Measurements from ENCODE around the gene WNT3A.

Gene WNT3A

DNA sequence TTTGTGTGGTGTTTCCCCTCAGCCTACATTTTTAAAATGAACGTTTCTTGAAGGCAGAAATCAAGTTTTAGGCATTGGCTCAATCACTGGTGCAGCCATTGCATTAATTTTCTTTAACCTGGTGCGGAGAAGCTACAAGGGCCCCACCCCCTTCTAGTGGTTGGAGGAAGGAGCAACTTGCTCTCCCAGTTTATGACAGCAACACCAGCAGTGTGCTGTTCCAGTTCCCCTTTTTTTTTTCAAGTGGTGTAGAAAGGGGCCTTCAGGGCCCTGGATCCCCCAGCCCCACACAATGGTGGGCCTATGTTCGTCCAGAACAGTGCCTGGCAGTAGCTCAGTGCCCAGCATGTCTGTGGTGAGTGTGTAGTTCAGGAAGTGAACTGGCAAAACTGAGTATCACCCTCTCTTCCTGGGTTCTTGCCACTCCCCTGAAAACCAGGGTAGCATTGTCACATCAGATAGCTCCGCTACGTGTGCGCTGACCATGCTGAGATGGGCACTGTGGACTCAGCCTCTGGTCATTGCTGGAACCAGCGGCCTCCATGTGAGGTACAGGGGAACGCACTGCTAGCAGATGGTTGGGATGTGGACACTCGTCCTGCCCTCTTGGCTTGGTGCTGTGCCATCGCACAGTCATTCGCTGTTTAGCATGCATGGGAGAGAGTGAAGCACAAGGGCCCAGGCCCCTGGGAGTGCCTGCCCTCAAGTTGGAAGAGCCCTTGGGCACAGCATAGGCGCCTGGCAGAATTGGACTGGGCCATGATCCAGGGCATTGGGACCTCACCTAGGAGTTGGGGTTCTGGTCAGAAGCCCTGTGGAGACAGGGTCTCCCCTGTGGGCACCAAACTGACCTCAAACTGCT, 83.0 kb downstream of the WNT3A start:
- H3K27ac ChIP-seq, result peak overlapping the region; percentile 83
- no peak for TF ChIP-seq ZFX (IDR thresholded peaks at IDR 0.05)
- TF ChIP-seq, protein P1, sequence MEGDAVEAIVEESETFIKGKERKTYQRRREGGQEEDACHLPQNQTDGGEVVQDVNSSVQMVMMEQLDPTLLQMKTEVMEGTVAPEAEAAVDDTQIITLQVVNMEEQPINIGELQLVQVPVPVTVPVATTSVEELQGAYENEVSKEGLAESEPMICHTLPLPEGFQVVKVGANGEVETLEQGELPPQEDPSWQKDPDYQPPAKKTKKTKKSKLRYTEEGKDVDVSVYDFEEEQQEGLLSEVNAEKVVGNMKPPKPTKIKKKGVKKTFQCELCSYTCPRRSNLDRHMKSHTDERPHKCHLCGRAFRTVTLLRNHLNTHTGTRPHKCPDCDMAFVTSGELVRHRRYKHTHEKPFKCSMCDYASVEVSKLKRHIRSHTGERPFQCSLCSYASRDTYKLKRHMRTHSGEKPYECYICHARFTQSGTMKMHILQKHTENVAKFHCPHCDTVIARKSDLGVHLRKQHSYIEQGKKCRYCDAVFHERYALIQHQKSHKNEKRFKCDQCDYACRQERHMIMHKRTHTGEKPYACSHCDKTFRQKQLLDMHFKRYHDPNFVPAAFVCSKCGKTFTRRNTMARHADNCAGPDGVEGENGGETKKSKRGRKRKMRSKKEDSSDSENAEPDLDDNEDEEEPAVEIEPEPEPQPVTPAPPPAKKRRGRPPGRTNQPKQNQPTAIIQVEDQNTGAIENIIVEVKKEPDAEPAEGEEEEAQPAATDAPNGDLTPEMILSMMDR (conservative IDR thresholded peaks at IDR 0.05), result no peak

DNA sequence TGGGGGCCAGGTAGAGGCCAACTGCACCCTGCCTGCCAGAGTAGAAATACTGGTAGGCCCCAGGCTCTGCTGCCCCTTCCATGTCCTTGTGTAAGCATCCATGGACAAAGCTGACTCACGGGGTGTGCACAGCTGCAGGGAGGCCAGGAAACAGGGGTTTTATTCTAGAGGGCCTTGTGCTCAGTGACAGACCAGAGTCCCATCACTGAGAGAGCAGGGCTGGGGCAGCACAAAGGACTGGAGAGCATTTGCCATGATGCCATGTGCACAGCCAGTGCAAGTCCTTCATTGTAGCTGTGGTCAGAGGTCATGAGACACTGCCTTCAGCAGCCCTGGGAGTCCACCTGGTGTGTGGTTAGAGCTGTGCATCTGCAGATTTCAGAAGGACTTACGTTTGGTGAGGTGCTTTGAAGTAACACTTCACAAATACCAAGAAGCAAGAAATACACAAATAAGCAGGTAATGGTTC, 83.8 kb downstream of the WNT3A start:
- H3K27ac ChIP-seq, result peak overlapping the region; percentile 83
- TF ChIP-seq, protein P1 (conservative IDR thresholded peaks at IDR 0.05), result no peak
- no peak for TF ChIP-seq ZFX (IDR thresholded peaks at IDR 0.05)

DNA sequence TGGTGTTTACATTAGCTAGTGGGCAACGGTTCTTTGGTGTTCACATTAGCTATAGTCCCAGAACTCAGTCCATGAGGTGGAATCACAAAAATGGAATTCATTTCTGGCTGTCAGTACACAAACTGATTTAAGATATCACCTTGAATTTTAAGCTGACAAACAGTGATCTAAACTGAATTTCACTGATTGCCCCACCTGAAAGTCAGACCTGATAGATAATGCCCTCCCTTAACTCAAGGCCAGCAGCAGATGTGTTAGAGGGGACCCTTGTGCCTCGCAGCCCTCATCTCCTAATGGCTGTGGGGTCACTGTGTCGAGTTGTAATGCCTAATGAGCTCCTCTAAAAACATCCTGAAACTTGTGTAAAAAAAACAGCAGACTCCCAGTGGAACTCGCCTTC, 84.3 kb downstream of the WNT3A start:
- H3K27ac ChIP-seq, result peak overlapping the region; percentile 83

DNA sequence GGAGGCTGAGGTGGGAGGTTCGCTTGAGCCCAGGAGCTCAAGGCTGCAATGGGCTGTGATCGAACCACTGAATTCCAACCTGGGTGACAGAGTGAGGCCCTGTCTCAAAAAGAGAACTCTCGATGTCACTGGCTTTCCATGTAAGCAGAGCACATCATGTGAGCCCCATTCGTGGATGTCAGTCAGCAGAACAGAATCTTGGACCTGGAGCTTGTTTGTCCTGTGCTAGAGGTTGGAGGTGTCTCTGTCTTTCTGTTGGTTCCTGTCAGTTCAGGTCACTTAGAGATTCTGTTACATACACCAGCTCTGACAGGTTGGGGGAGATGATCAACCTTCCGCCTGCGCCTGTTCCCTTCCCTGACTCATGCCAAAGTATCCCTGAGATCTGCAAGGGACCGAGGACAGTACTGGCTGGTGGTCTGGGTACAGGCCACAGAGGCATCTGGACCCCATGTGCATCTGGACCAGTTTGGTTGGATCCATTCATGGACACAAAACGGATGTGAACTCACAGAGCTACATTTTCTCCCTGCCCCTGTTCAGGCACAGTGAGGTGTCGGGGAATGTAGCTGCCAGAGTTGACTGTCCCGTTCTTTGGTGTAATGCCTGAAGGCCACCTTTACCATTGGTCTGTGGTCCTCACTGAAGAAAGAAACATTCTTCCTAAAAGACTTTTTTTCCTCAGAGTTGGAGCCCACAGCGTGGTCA, 85.7 kb downstream of the WNT3A start:
- TF ChIP-seq, protein P1 (conservative IDR thresholded peaks at IDR 0.05), result no peak
- TF ChIP-seq ZFX (IDR thresholded peaks at IDR 0.05), result no peak

More for the DNA sequence above, 84.3 kb downstream of the WNT3A start:
- no peak for TF ChIP-seq ZFX (IDR thresholded peaks at IDR 0.05)
- TF ChIP-seq, protein P1 (conservative IDR thresholded peaks at IDR 0.05), result no peak

DNA sequence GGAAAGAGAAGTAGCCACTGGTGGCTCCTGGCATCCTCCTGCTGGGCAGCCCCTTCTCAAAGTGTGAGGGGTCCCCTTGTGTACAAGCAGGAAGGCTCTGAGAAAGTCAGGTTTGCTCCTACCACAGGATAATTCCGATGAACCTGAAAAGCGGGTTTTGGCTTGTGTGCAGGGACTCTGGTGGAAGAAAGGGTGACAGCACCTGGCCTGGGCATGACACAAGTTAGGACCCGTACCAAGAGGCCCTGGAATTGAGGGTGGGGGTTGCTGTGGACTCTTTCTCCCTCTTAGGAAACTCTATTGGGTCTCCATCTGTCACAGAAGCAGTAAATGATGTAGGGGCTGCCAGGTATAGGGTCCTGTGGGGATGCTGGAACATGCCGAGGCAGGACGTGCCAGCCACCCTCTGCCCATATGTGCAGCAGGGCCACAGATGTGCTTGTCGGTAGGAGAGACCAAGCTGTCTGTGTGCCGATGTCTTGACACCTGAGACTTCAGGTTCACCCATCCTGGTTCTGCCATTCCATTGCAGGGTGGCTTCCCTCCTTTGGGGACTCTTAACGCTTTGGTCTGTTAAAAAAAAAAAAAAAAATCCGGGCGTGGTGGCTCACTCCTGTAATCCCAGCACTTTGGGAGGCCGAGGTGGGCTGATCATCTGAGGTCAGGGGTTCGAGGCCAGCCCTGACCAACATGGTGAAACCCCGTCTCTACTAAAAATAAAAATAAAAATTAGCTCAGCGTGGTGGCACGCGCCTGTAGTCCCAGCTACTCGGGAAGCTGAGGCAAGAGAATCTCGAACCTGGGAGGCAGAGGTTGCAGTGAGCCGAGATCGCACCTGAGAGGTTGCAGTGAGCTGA, 86.5 kb downstream of the WNT3A start:
- TF ChIP-seq, protein P1 (conservative IDR thresholded peaks at IDR 0.05), result no peak
- no peak for TF ChIP-seq ZFX (IDR thresholded peaks at IDR 0.05)

More for the DNA sequence above, 85.7 kb downstream of the WNT3A start:
- peak overlapping the region; percentile 83 for H3K27ac ChIP-seq

DNA sequence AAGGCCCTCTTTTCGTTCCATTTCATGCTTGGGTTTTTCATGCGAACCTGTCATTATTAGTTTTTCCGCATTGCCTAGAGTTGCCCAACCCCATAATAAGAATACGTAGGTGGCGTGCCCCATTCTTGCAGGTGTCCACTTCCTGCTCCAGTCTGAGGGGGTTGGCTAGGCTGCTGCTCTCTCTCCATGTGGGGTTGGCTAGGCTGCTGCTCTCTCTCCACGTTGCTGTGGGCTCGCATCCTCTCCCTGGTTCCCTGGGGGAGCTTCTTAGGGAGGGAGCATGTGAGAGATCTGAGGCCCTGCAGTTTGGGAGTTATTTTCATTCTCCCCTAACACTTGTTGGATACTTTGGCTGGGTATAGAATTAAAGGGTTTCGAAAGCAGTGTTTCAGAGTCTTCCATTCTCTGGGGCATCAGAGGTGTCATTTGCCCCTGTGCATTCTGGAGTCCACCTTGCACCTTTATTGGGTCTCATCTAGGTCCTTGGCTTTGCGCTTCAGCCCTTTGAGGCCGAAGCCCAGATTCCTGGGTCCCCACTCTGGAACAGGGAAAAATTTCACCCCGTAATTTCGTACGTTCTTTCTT, 87.7 kb downstream of the WNT3A start:
- TF ChIP-seq ZFX (IDR thresholded peaks at IDR 0.05), result no peak
- TF ChIP-seq, protein P1 (conservative IDR thresholded peaks at IDR 0.05), result no peak
- no peak overlapping the region for H3K27ac ChIP-seq

More for the DNA sequence above, 86.5 kb downstream of the WNT3A start:
- H3K27ac ChIP-seq, result peak overlapping the region; percentile 83

Measured in C4-2B (cell line).